ENCODE results near the gene REEP3. TPM values are rescaled to one million over a fixed set of nuclear protein-coding genes. Genes with fewer than 3 reads are reported as not detected.

REEP3 gene
- total RNA-seq, 1 experiment from 2014 or later: 51.8 TPM

- no peak overlapping the region for H3K27ac Mint-ChIP-seq (ENCODE audit: low read depth, unreplicated experiment)
These were observed 15.5 kb downstream of the REEP3 start for GRCh38 chr10:63536698-63537097.

GRCh38 chr10:63537536-63537935, 16.3 kb downstream of the REEP3 start:
- ChIA-PET CTCF (interaction anchor here (0.5 to 0.8 kb wide), 3 partner anchors 15 to 345 kb away, joined by 3 to 4 read pairs (median 3); no protein-coding TSS in a partner anchor), POLR2A (interaction anchor here (0.7 to 7.6 kb wide), 7 partner anchors 14 to 272 kb away, joined by 3 to 58 read pairs (median 4); partner anchors contain the start of gene REEP3)

More at GRCh38 chr10:63536698-63537097, 15.5 kb downstream of the REEP3 start:
- no peak for DNase-seq (ENCODE audit: unreplicated experiment)
- Mint-ChIP-seq H3K4me3 (ENCODE audit: unreplicated experiment) (no peak overlapping the region), H3K4me1 (ENCODE audit: insufficient read depth, unreplicated experiment) (peaks cover 17% of the 10 kb centered on the region), H3K9me3 (ENCODE audit: unreplicated experiment) (no peaks in the 10 kb centered on the region), H3K36me3 (ENCODE audit: insufficient read depth, unreplicated experiment) (peaks cover 13% of the 10 kb centered on the region), H3K27me3 (ENCODE audit: insufficient read depth, unreplicated experiment) (no peaks in the 10 kb centered on the region)
- ChIA-PET CTCF (no interaction called here), POLR2A (interaction anchor here (0.6 to 7.6 kb wide), 5 partner anchors 9 to 36 kb away, joined by 3 to 58 read pairs (median 4); partner anchors contain the start of gene REEP3)
- intact Hi-C loops (cut with micrococcal nuclease): no loop called here
- TF ChIP-seq, protein P1, sequence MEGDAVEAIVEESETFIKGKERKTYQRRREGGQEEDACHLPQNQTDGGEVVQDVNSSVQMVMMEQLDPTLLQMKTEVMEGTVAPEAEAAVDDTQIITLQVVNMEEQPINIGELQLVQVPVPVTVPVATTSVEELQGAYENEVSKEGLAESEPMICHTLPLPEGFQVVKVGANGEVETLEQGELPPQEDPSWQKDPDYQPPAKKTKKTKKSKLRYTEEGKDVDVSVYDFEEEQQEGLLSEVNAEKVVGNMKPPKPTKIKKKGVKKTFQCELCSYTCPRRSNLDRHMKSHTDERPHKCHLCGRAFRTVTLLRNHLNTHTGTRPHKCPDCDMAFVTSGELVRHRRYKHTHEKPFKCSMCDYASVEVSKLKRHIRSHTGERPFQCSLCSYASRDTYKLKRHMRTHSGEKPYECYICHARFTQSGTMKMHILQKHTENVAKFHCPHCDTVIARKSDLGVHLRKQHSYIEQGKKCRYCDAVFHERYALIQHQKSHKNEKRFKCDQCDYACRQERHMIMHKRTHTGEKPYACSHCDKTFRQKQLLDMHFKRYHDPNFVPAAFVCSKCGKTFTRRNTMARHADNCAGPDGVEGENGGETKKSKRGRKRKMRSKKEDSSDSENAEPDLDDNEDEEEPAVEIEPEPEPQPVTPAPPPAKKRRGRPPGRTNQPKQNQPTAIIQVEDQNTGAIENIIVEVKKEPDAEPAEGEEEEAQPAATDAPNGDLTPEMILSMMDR (IDR thresholded peaks at IDR 0.05; ENCODE audit: unreplicated experiment): no peak
- BruUV-seq (replicated peaks): no TSS peak

GRCh38 chr10:63539377-63539776, 18.2 kb downstream of the REEP3 start:
- no peak for DNase-seq (ENCODE audit: unreplicated experiment)
- H3K27me3 Mint-ChIP-seq (ENCODE audit: insufficient read depth, unreplicated experiment): no peaks in the 10 kb centered on the region
- H3K36me3 Mint-ChIP-seq (ENCODE audit: insufficient read depth, unreplicated experiment): peaks cover 6% of the 10 kb centered on the region
- intact Hi-C loops (cut with micrococcal nuclease): no loop called here
- CTCF ChIA-PET: interaction anchor here (0.6 to 1.8 kb wide), 4 partner anchors 8 to 178 kb away, joined by 3 to 18 read pairs (median 3); no protein-coding TSS in a partner anchor
- peaks cover 25% of the 10 kb centered on the region for H3K4me1 Mint-ChIP-seq (ENCODE audit: insufficient read depth, unreplicated experiment)
- TF ChIP-seq, protein P1 (IDR thresholded peaks at IDR 0.05; ENCODE audit: unreplicated experiment): no peak
- POLR2A ChIA-PET: interaction anchor here (0.7 to 7.6 kb wide), 2 partner anchors 8 to 12 kb away, joined by 4 to 58 read pairs; no protein-coding TSS in a partner anchor
- H3K27ac Mint-ChIP-seq (ENCODE audit: low read depth, unreplicated experiment): peak overlapping the region; percentile 23
- BruUV-seq (replicated peaks): no TSS peak
- no peaks in the 10 kb centered on the region for H3K9me3 Mint-ChIP-seq (ENCODE audit: unreplicated experiment)
- H3K4me3 Mint-ChIP-seq (ENCODE audit: unreplicated experiment): no peak overlapping the region

More at GRCh38 chr10:63537536-63537935, 16.3 kb downstream of the REEP3 start:
- no peak for DNase-seq (ENCODE audit: unreplicated experiment)
- H3K4me1 Mint-ChIP-seq (ENCODE audit: insufficient read depth, unreplicated experiment): peaks cover 16% of the 10 kb centered on the region
- H3K36me3 Mint-ChIP-seq (ENCODE audit: insufficient read depth, unreplicated experiment): peaks cover 7% of the 10 kb centered on the region
- H3K27me3 Mint-ChIP-seq (ENCODE audit: insufficient read depth, unreplicated experiment): no peaks in the 10 kb centered on the region
- no peak overlapping the region for H3K4me3 Mint-ChIP-seq (ENCODE audit: unreplicated experiment)
- BruUV-seq (replicated peaks): no TSS peak
- TF ChIP-seq, protein P1 (IDR thresholded peaks at IDR 0.05; ENCODE audit: unreplicated experiment): no peak
- intact Hi-C loops (cut with micrococcal nuclease): no loop called here
- peak overlapping the region; percentile 81 for H3K27ac Mint-ChIP-seq (ENCODE audit: low read depth, unreplicated experiment)
- no peaks in the 10 kb centered on the region for H3K9me3 Mint-ChIP-seq (ENCODE audit: unreplicated experiment)

- no peaks in the 10 kb centered on the region for H3K9me3 Mint-ChIP-seq (ENCODE audit: unreplicated experiment)
- POLR2A ChIA-PET: interaction anchor here (0.7 to 7.6 kb wide), 3 partner anchors 9 to 269 kb away, joined by 3 to 58 read pairs (median 4); no protein-coding TSS in a partner anchor
- peaks cover 25% of the 10 kb centered on the region for H3K4me1 Mint-ChIP-seq (ENCODE audit: insufficient read depth, unreplicated experiment)
- H3K27ac Mint-ChIP-seq (ENCODE audit: low read depth, unreplicated experiment): peak overlapping the region; percentile 23
- CTCF ChIA-PET: interaction anchor here (1.8 kb wide), 1 partner anchor 17 kb away, joined by 18 read pairs; no protein-coding TSS in a partner anchor
- peaks cover 6% of the 10 kb centered on the region for H3K36me3 Mint-ChIP-seq (ENCODE audit: insufficient read depth, unreplicated experiment)
- no peak overlapping the region for H3K4me3 Mint-ChIP-seq (ENCODE audit: unreplicated experiment)
- no TSS peak for BruUV-seq (replicated peaks)
- TF ChIP-seq, protein P1 (IDR thresholded peaks at IDR 0.05; ENCODE audit: unreplicated experiment): no peak
- intact Hi-C loops (cut with micrococcal nuclease): no loop called here
- no peak for DNase-seq (ENCODE audit: unreplicated experiment)
- H3K27me3 Mint-ChIP-seq (ENCODE audit: insufficient read depth, unreplicated experiment): no peaks in the 10 kb centered on the region
These were observed 18.8 kb downstream of the REEP3 start for GRCh38 chr10:63539994-63540393.
